HCT116 (cell line): ENCODE measurements around the gene MARVELD3. TPM values are rescaled to one million over a fixed set of nuclear protein-coding genes. Genes with fewer than 3 reads are reported as not detected.

Source experiments
- ATAC-seq: fragments of 200-7000 bp; cut with Tn5 transposase; 2 replicates; pipeline ENCODE4 v1.9.1; 2020; ENCODE audit warnings: mild to moderate bottlenecking, moderate library complexity
- BruUV-seq: library from RNA; stranded (reverse); fragments of 400-500 nt; replicated peaks from 2 replicates; lab custom pipeline; 2021; lab: Mats Ljungman, UMichigan
- CTCF ChIA-PET: fragments of 300-600 bp; sonication (Branson Sonifier 250); formaldehyde crosslinking; loops from one replicate; lab custom pipeline; 2021; ENCODE audit warnings: antibody characterized with exemption; lab: Charles Lee
- POLR2A ChIA-PET: fragments of 300-600, 350-600 bp; sonication (Branson Sonifier 250); formaldehyde crosslinking; loops from one replicate; lab custom pipeline; 2021; ENCODE audit warnings: antibody characterized with exemption; lab: Charles Lee
- RAD21 ChIA-PET, 2 experiments: fragments of 300-600 bp; sonication (Branson Sonifier 250); formaldehyde crosslinking; loops; one replicate each; lab custom pipeline; 2023; ENCODE audit warnings: low total read pairs in 2 of 2; ENCODE audit not compliant: uncharacterized antibody in 2 of 2, unreplicated experiment in 2 of 2, low non-redundant PET in 1 of 2; lab: Charles Lee
- DNase-seq: peaks from one replicate; pipeline ENCODE4 v3.0.0-alpha.2; 2010; ENCODE audit warnings: low read depth, low spot score
- H2AFZ ChIP-seq: fragments of 200-600 bp; shearing (Covaris generic), sonication (generic); 2 replicates; pipeline ENCODE4 v1.6.1; 2017; ENCODE audit warnings: low read depth, mixed run types, mixed read lengths, antibody characterized with exemption, low read length; ENCODE audit not compliant: poor library complexity, severe bottlenecking
- H3K27ac ChIP-seq: 2 replicates; pipeline ENCODE4 v1.5.1; 2012; ENCODE audit warnings: low read depth, low read length
- H3K27me3 ChIP-seq: fragments of 200-600 bp; sonication (generic); 2 replicates; pipeline ENCODE4 v1.6.1; 2016; ENCODE audit warnings: mixed run types, low read length, mixed read lengths; ENCODE audit not compliant: insufficient read depth
- H3K36me3 ChIP-seq, 2 experiments: fragments of 200-500 bp in 1 of 2; fragments of 200-600 bp in 1 of 2; sonication (Bioruptor generic) in 1 of 2; sonication (generic) in 1 of 2; 2 replicates each; pipeline versions ENCODE4 v1.5.1 to v1.6.1; 2014 to 2016; ENCODE audit warnings: low read length in 2 of 2, inconsistent platforms in 1 of 2, mixed read lengths in 1 of 2, mixed run types in 1 of 2; ENCODE audit not compliant: insufficient read depth in 2 of 2, control insufficient read depth in 1 of 2
- H3K4me1 ChIP-seq, 2 experiments: fragments of 200-600 bp in 1 of 2; sonication (generic) in 1 of 2; 2 replicates each; pipeline versions ENCODE4 v1.5.1 to v1.6.1; 2012 to 2017; ENCODE audit warnings: low read length in 2 of 2, inconsistent platforms in 1 of 2, mild to moderate bottlenecking in 1 of 2, mixed read lengths in 1 of 2, mixed run types in 1 of 2, moderate library complexity in 1 of 2; ENCODE audit not compliant: insufficient read depth in 2 of 2, control insufficient read depth in 1 of 2
- H3K4me2 ChIP-seq: fragments of 200-600 bp; sonication (generic); 2 replicates; pipeline ENCODE4 v1.6.1; 2017; ENCODE audit warnings: mixed run types, low read length, mixed read lengths
- H3K4me3 ChIP-seq, 2 experiments: fragments of 200-600 bp in 1 of 2; sonication (generic) in 1 of 2; replicated peaks in 1 of 2; 2 replicates each; pipeline ENCODE4 v1.5.1; 2011 to 2016; ENCODE audit warnings: low read length in 2 of 2, control low read depth in 1 of 2, low read depth in 1 of 2, mild to moderate bottlenecking in 1 of 2, mixed read lengths in 1 of 2, mixed run types in 1 of 2
- H3K79me2 ChIP-seq: fragments of 200-600 bp; sonication (generic); 2 replicates; pipeline ENCODE4 v1.6.1; 2017; ENCODE audit warnings: mild to moderate bottlenecking, mixed run types, low read length, moderate library complexity, mixed read lengths; ENCODE audit not compliant: insufficient read depth
- H3K9ac ChIP-seq: fragments of 200-600 bp; sonication (generic); 2 replicates; pipeline ENCODE4 v1.6.1; 2016; ENCODE audit warnings: low read length, mixed read lengths
- H3K9me2 ChIP-seq: fragments of 200-600 bp; sonication (generic), shearing (Covaris generic); 2 replicates; pipeline ENCODE4 v1.6.1; 2017; ENCODE audit warnings: mixed run types, mild to moderate bottlenecking, moderate library complexity; ENCODE audit not compliant: insufficient read depth
- H3K9me3 ChIP-seq, 2 experiments: fragments of 200-500 bp in 1 of 2; fragments of 200-600 bp in 1 of 2; sonication (Bioruptor generic) in 1 of 2; sonication (generic) in 1 of 2; 2 replicates each; pipeline ENCODE4 v1.6.1; 2014 to 2017; ENCODE audit warnings: low read length in 2 of 2, mixed read lengths in 2 of 2, inconsistent platforms in 1 of 2, low read depth in 1 of 2, mild to moderate bottlenecking in 1 of 2, mixed run types in 1 of 2, moderate library complexity in 1 of 2; ENCODE audit not compliant: control insufficient read depth in 1 of 2, insufficient read depth in 1 of 2
- H4K20me1 ChIP-seq: fragments of 200-600 bp; sonication (generic), shearing (Covaris generic); 2 replicates; pipeline ENCODE4 v1.6.1; 2017; ENCODE audit warnings: mixed run types, mild to moderate bottlenecking, moderate library complexity; ENCODE audit not compliant: insufficient read depth
- ATF3 ChIP-seq: IDR thresholded peaks from 2 replicates; pipeline ENCODE4 v1.6.1; 2012
- CBX3 ChIP-seq: IDR thresholded peaks from 2 replicates; pipeline ENCODE4 v1.6.1; 2012; ENCODE audit warnings: low read depth
- CEBPB ChIP-seq: IDR thresholded peaks from 2 replicates; pipeline ENCODE4 v1.6.1; 2012; ENCODE audit warnings: low read depth
- EGR1 ChIP-seq: IDR thresholded peaks from 2 replicates; pipeline ENCODE4 v1.6.1; 2012; ENCODE audit warnings: low read depth
- ELF1 ChIP-seq: IDR thresholded peaks from 2 replicates; pipeline ENCODE4 v1.6.1; 2012; ENCODE audit warnings: low read depth, borderline replicate concordance
- EZH2 ChIP-seq: fragments of 200-600 bp; sonication (generic); IDR thresholded peaks from 2 replicates; pipeline ENCODE4 v1.6.1; 2017; ENCODE audit warnings: antibody characterized with exemption, mixed run types
- EZH2phosphoT487 ChIP-seq: fragments of 200-600 bp; IDR thresholded peaks from 2 replicates; pipeline ENCODE4 v1.6.1; 2018; ENCODE audit warnings: antibody characterized with exemption, borderline replicate concordance
- FOSL1 ChIP-seq: IDR thresholded peaks from 2 replicates; pipeline ENCODE4 v1.6.1; 2012; ENCODE audit warnings: low read depth
- JUND ChIP-seq: IDR thresholded peaks from 2 replicates; pipeline ENCODE4 v1.6.1; 2012
- MAX ChIP-seq: IDR thresholded peaks from 2 replicates; pipeline ENCODE4 v1.6.1; 2012
- POLR2A ChIP-seq: IDR thresholded peaks from 2 replicates; pipeline ENCODE4 v1.7.0; 2011; ENCODE audit warnings: borderline replicate concordance; ENCODE audit not compliant: insufficient read depth, insufficient read length; ENCODE audit errors: extremely low read depth
- POLR2AphosphoS5 ChIP-seq: IDR thresholded peaks from 2 replicates; pipeline ENCODE4 v1.6.1; 2011; ENCODE audit warnings: mild to moderate bottlenecking, low read depth, low read length, moderate library complexity
- RAD21 ChIP-seq: IDR thresholded peaks from 2 replicates; pipeline ENCODE4 v1.6.1; 2012; ENCODE audit warnings: low read depth, mild to moderate bottlenecking
- SIN3A ChIP-seq: IDR thresholded peaks from 2 replicates; pipeline ENCODE4 v1.6.1; 2012; ENCODE audit warnings: low read depth
- SRF ChIP-seq: IDR thresholded peaks from 2 replicates; pipeline ENCODE4 v1.6.1; 2012; ENCODE audit warnings: low read depth
- TCF7L2 ChIP-seq: IDR thresholded peaks from 2 replicates; pipeline ENCODE4 v1.7.0; 2011; ENCODE audit warnings: borderline replicate concordance, inconsistent platforms; ENCODE audit not compliant: insufficient read depth, insufficient read length; ENCODE audit errors: extremely low read depth
- YY1 ChIP-seq: IDR thresholded peaks from 2 replicates; pipeline ENCODE4 v1.6.1; 2011; ENCODE audit warnings: low read length, low read depth, moderate library complexity, mild to moderate bottlenecking; ENCODE audit not compliant: insufficient replicate concordance; ENCODE audit errors: extremely low read depth
- intact Hi-C: fragments of 100-400 bp; cut with micrococcal nuclease; formaldehyde crosslinking; loops from 2 replicates; pipeline ENCODE4 v1.10.0; 2022
- total RNA-seq: library from RNA; stranded (reverse); gene quantifications from one replicate; pipeline ENCODE4 v1.2.1, GENCODE V29; 2021; ENCODE audit not compliant: unreplicated experiment
- TF ChIP-seq, protein P1 (sequence below): IDR thresholded peaks from 2 replicates; pipeline ENCODE4 v1.6.1; 2012; ENCODE audit warnings: low read depth
- TF ChIP-seq, protein P2 (sequence below): IDR thresholded peaks from 2 replicates; pipeline ENCODE4 v1.6.1; 2011; ENCODE audit warnings: mild to moderate bottlenecking, low read length, moderate library complexity; ENCODE audit not compliant: insufficient replicate concordance; ENCODE audit errors: extremely low read depth
- TF ChIP-seq, protein P3 (sequence below), 3 experiments: fragments of 200-600 bp in 1 of 3; sonication (generic) in 1 of 3; IDR thresholded peaks in 2 of 3; conservative IDR thresholded peaks in 1 of 3; 2 replicates each; pipeline ENCODE4 v1.5.1; 2012 to 2017; ENCODE audit warnings: low read depth in 2 of 3, low read length in 2 of 3, antibody characterized with exemption in 1 of 3, borderline replicate concordance in 1 of 3, control low read depth in 1 of 3, mild to moderate bottlenecking in 1 of 3, mixed read lengths in 1 of 3, mixed run types in 1 of 3, moderate library complexity in 1 of 3; ENCODE audit not compliant: insufficient read depth in 1 of 3

The MARVELD3 gene
- total RNA-seq, 1 experiment from 2014 or later, result 20.9 TPM

GRCh38 chr16:71675380-71675779 is 49.4 kb downstream of the MARVELD3 start:
- RAD21 ChIA-PET, result no interaction called here
- no peak overlapping the region for H3K4me3 ChIP-seq
- no peak overlapping the region for H3K9ac ChIP-seq
- no peaks in the 10 kb centered on the region for H3K4me1 ChIP-seq
- H3K36me3 ChIP-seq, result peaks cover 6 to 13% of the 10 kb centered on the region in 2 experiments; a peak in 3 of 4 replicates
- no peak overlapping the region for H3K27ac ChIP-seq
- H2AFZ ChIP-seq, result no peak overlapping the region
- no peaks in the 10 kb centered on the region for H3K27me3 ChIP-seq
- H3K4me2 ChIP-seq, result no peak overlapping the region
- no peaks in the 10 kb centered on the region for H3K9me2 ChIP-seq
- intact Hi-C loops, result no loop called here
- H4K20me1 ChIP-seq, result no peaks in the 10 kb centered on the region
- H3K79me2 ChIP-seq, result no peaks in the 10 kb centered on the region
- CTCF ChIA-PET, result no interaction called here
- POLR2A ChIA-PET, result no interaction called here
- no peak for ATAC-seq
- no TSS peak for BruUV-seq
- DNase-seq, result no peak
- H3K9me3 ChIP-seq, result no peaks in the 10 kb centered on the region
- TF ChIP-seq EGR1 (no peak), ELF1 (no peak), SIN3A (no peak), JUND (no peak), TCF7L2 (no peak), YY1 (no peak), EZH2 (no peak), CBX3 (no peak), FOSL1 (no peak), SRF (no peak), POLR2A (no peak), POLR2AphosphoS5 (no peak), CEBPB (no peak), ATF3 (no peak), MAX (no peak), RAD21 (no peak), EZH2phosphoT487 (no peak)
- TF ChIP-seq, protein P1, sequence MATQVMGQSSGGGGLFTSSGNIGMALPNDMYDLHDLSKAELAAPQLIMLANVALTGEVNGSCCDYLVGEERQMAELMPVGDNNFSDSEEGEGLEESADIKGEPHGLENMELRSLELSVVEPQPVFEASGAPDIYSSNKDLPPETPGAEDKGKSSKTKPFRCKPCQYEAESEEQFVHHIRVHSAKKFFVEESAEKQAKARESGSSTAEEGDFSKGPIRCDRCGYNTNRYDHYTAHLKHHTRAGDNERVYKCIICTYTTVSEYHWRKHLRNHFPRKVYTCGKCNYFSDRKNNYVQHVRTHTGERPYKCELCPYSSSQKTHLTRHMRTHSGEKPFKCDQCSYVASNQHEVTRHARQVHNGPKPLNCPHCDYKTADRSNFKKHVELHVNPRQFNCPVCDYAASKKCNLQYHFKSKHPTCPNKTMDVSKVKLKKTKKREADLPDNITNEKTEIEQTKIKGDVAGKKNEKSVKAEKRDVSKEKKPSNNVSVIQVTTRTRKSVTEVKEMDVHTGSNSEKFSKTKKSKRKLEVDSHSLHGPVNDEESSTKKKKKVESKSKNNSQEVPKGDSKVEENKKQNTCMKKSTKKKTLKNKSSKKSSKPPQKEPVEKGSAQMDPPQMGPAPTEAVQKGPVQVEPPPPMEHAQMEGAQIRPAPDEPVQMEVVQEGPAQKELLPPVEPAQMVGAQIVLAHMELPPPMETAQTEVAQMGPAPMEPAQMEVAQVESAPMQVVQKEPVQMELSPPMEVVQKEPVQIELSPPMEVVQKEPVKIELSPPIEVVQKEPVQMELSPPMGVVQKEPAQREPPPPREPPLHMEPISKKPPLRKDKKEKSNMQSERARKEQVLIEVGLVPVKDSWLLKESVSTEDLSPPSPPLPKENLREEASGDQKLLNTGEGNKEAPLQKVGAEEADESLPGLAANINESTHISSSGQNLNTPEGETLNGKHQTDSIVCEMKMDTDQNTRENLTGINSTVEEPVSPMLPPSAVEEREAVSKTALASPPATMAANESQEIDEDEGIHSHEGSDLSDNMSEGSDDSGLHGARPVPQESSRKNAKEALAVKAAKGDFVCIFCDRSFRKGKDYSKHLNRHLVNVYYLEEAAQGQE, result no peak
- TF ChIP-seq, protein P2, sequence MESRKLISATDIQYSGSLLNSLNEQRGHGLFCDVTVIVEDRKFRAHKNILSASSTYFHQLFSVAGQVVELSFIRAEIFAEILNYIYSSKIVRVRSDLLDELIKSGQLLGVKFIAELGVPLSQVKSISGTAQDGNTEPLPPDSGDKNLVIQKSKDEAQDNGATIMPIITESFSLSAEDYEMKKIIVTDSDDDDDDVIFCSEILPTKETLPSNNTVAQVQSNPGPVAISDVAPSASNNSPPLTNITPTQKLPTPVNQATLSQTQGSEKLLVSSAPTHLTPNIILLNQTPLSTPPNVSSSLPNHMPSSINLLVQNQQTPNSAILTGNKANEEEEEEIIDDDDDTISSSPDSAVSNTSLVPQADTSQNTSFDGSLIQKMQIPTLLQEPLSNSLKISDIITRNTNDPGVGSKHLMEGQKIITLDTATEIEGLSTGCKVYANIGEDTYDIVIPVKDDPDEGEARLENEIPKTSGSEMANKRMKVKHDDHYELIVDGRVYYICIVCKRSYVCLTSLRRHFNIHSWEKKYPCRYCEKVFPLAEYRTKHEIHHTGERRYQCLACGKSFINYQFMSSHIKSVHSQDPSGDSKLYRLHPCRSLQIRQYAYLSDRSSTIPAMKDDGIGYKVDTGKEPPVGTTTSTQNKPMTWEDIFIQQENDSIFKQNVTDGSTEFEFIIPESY, result no peak
- TF ChIP-seq, protein P3, sequence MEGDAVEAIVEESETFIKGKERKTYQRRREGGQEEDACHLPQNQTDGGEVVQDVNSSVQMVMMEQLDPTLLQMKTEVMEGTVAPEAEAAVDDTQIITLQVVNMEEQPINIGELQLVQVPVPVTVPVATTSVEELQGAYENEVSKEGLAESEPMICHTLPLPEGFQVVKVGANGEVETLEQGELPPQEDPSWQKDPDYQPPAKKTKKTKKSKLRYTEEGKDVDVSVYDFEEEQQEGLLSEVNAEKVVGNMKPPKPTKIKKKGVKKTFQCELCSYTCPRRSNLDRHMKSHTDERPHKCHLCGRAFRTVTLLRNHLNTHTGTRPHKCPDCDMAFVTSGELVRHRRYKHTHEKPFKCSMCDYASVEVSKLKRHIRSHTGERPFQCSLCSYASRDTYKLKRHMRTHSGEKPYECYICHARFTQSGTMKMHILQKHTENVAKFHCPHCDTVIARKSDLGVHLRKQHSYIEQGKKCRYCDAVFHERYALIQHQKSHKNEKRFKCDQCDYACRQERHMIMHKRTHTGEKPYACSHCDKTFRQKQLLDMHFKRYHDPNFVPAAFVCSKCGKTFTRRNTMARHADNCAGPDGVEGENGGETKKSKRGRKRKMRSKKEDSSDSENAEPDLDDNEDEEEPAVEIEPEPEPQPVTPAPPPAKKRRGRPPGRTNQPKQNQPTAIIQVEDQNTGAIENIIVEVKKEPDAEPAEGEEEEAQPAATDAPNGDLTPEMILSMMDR (IDR thresholded peaks at IDR 0.05 in 2 of 3, conservative IDR thresholded peaks at IDR 0.05 in 1 of 3; ENCODE audit: borderline replicate concordance in 1 of 3, insufficient read depth in 1 of 3, low read depth in 2 of 3, low read length in 2 of 3), result no peak
